OCI-LY3 (cell line): ENCODE data around the gene LYSMD2.

Experiments
- H2AFZ ChIP-seq: fragments of 200-600, 300-600 bp; shearing (Covaris generic); 2 replicates; pipeline ENCODE4 v1.6.0; 2014; ENCODE audit warnings: antibody characterized with exemption, low read depth, low read length
- H3K27ac ChIP-seq: fragments of 200-600, 300-600 bp; sonication (generic); 2 replicates; pipeline ENCODE4 v1.5.1; 2014; ENCODE audit warnings: mild to moderate bottlenecking, low read length, moderate library complexity, mixed read lengths
- H3K27me3 ChIP-seq: fragments of 200-600, 300-600 bp; sonication (generic); 2 replicates; pipeline ENCODE4 v1.6.1; 2014; ENCODE audit warnings: low read depth, low read length, mixed read lengths
- H3K36me3 ChIP-seq: fragments of 200-600, 300-600 bp; sonication (generic); replicated peaks from 2 replicates; pipeline ENCODE3; 2014; ENCODE audit warnings: low read depth, low read length, mixed read lengths
- H3K4me1 ChIP-seq: fragments of 300-600, 200-600 bp; sonication (generic); 2 replicates; pipeline ENCODE4 v1.6.1; 2014; ENCODE audit warnings: low read length, mixed read lengths
- H3K4me2 ChIP-seq: fragments of 200-600, 300-600 bp; sonication (generic); 2 replicates; pipeline ENCODE4 v1.6.1; 2014; ENCODE audit warnings: low read length, mixed read lengths
- H3K4me3 ChIP-seq: fragments of 300-600, 200-600 bp; sonication (generic); 2 replicates; pipeline ENCODE4 v1.5.1; 2014; ENCODE audit warnings: antibody characterized with exemption, mild to moderate bottlenecking, low read length, moderate library complexity
- H3K79me2 ChIP-seq: fragments of 300-600, 200-600 bp; shearing (Covaris generic); 2 replicates; pipeline ENCODE4 v1.6.1; 2014; ENCODE audit warnings: mild to moderate bottlenecking, low read length, mixed read lengths
- H3K9ac ChIP-seq: fragments of 300-600, 200-600 bp; shearing (Covaris generic); 2 replicates; pipeline ENCODE4 v1.6.0; 2014; ENCODE audit warnings: mild to moderate bottlenecking, low read length, moderate library complexity
- H3K9me3 ChIP-seq: fragments of 200-600, 300-600 bp; shearing (Covaris generic); 2 replicates; pipeline ENCODE4 v1.6.1; 2014; ENCODE audit warnings: low read length, mixed read lengths; ENCODE audit not compliant: insufficient read depth
- H4K20me1 ChIP-seq: fragments of 200-600, 300-600 bp; sonication (generic); 2 replicates; pipeline ENCODE4 v1.6.1; 2016; ENCODE audit warnings: low read length, mixed read lengths; ENCODE audit not compliant: insufficient read depth
- CTCF ChIP-seq: fragments of 200-600, 300-600 bp; sonication (generic); IDR thresholded peaks from 2 replicates; pipeline ENCODE4 v1.5.1; 2014; ENCODE audit warnings: antibody characterized with exemption, low read length, low read depth
- EZH2phosphoT487 ChIP-seq: fragments of 200-600 bp; shearing (Covaris generic); IDR thresholded peaks from 2 replicates; pipeline ENCODE4 v1.6.1; 2018; ENCODE audit warnings: antibody characterized with exemption, mixed run types, low read depth

The LYSMD2 gene

GRCh38 chr15:51758645-51759044 lies 21.2 kb upstream of the LYSMD2 start:
- peaks cover 5% of the 10 kb centered on the region for H3K27me3 ChIP-seq
- H3K4me1 ChIP-seq: peaks cover 8% of the 10 kb centered on the region
- TF ChIP-seq EZH2phosphoT487 (no peak), CTCF (no peak)
- H3K4me2 ChIP-seq: no peak overlapping the region
- H3K9ac ChIP-seq: no peak overlapping the region
- no peaks in the 10 kb centered on the region for H3K79me2 ChIP-seq
- no peak overlapping the region for H3K27ac ChIP-seq
- H3K36me3 ChIP-seq: no peaks in the 10 kb centered on the region
- no peak overlapping the region for H3K4me3 ChIP-seq
- H3K9me3 ChIP-seq: no peaks in the 10 kb centered on the region
- H4K20me1 ChIP-seq: no peaks in the 10 kb centered on the region
- no peak overlapping the region for H2AFZ ChIP-seq

DNA sequence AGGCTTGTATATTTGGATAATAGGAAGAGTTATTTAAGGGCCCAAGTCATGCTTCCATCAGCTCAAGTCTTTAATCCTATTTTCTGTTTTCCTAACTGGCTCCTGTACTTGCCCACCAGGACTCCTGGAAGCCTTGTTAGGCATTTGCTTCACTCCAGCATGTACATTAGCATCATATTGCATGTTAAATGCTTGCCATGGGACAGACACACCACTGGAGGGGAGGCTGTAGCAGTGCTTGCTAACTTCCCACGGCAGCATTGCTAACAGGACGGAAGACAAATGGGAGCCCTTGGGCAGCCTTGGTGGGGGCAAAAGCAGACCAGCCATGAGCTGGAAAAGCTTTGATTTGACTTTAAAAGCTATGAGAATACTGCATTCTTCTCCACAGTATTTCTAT lies 20.0 kb upstream of the LYSMD2 start:
- H4K20me1 ChIP-seq: no peaks in the 10 kb centered on the region
- TF ChIP-seq EZH2phosphoT487 (no peak), CTCF (no peak)

DNA sequence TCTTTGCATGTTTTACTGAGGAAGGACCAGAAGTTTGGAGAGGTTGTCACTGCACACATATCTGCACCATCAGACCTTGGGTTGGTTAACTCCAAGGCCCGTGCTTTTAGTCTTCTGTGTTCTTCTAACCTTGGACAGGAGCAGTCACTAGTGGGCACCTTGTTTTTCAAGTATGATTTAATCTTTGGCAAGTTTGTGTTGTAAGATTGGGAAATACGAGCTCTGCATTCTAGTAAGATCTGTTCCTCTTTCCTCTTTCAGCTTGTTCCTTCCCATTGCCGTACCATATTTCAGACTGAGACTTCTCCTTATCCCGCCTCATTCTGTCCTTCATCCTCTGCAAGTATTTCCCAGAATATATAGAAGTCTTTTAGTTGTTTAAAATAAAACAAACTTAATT lies 19.0 kb upstream of the LYSMD2 start:
- no peaks in the 10 kb centered on the region for H4K20me1 ChIP-seq
- no peak overlapping the region for H3K4me3 ChIP-seq
- TF ChIP-seq CTCF (no peak), EZH2phosphoT487 (no peak)
- no peak overlapping the region for H2AFZ ChIP-seq
- peak overlapping the region; percentile 18 for H3K4me2 ChIP-seq
- no peaks in the 10 kb centered on the region for H3K9me3 ChIP-seq
- no peak overlapping the region for H3K9ac ChIP-seq
- peaks cover 14% of the 10 kb centered on the region for H3K4me1 ChIP-seq
- peaks cover 14% of the 10 kb centered on the region for H3K27me3 ChIP-seq
- no peak overlapping the region for H3K27ac ChIP-seq
- H3K36me3 ChIP-seq: no peaks in the 10 kb centered on the region
- H3K79me2 ChIP-seq: no peaks in the 10 kb centered on the region

More for the DNA sequence above, 20.0 kb upstream of the LYSMD2 start:
- H3K4me3 ChIP-seq: no peak overlapping the region
- H3K9me3 ChIP-seq: no peaks in the 10 kb centered on the region
- H3K4me1 ChIP-seq: peaks cover 12% of the 10 kb centered on the region
- no peak overlapping the region for H3K27ac ChIP-seq
- no peaks in the 10 kb centered on the region for H3K79me2 ChIP-seq
- H3K4me2 ChIP-seq: no peak overlapping the region
- peaks cover 14% of the 10 kb centered on the region for H3K27me3 ChIP-seq
- no peaks in the 10 kb centered on the region for H3K36me3 ChIP-seq
- no peak overlapping the region for H3K9ac ChIP-seq
- no peak overlapping the region for H2AFZ ChIP-seq

DNA sequence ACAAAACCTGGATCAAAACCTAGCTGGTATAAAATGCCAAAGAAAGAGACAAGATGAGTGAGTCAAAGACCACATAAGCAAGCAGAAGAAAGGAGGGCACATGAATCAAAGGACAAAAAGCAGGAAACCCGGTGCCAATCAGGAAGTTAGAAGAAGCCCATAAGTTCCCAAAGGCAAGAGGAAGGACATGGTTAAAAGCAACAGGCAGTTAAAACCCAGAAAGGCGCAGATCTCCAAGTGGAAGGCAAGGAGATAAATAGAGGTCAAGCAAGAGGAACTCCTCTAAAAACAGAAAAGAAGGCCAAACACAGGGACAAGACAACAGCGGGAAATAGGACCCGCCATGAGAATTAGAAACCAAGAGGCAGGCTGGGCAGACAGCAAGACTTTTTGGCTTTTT lies 18.3 kb upstream of the LYSMD2 start:
- TF ChIP-seq EZH2phosphoT487 (no peak), CTCF (no peak)
- Histone ChIP-seq H3K27ac (no peak overlapping the region), H3K27me3 (peaks cover 14% of the 10 kb centered on the region), H3K4me3 (no peak overlapping the region), H4K20me1 (no peaks in the 10 kb centered on the region), H3K36me3 (no peaks in the 10 kb centered on the region), H3K4me2 (no peak overlapping the region), H3K9me3 (no peaks in the 10 kb centered on the region), H3K9ac (no peak overlapping the region), H3K4me1 (peaks cover 18% of the 10 kb centered on the region), H3K79me2 (no peaks in the 10 kb centered on the region), H2AFZ (no peak overlapping the region)
